Tibial nerve (tissue), 4 donors: ENCODE results near the gene PDK1.

ENCODE experiments used
- EP300 ChIP-seq, 2 donors: sonication (generic); formaldehyde crosslinking; IDR thresholded peaks; one replicate each; pipeline ENCODE4 v1.6.1; 2017; ENCODE audit warnings: antibody characterized with exemption in 2 of 2, mild to moderate bottlenecking in 1 of 2
- POLR2A ChIP-seq, 2 donors: fragments of 450-650 bp; IDR thresholded peaks; one replicate each; pipeline ENCODE4 v1.6.1; 2017; ENCODE audit warnings: antibody characterized with exemption in 2 of 2, mild to moderate bottlenecking in 2 of 2, moderate library complexity in 2 of 2
- TF ChIP-seq, protein P1 (sequence below), 5 experiments: fragments of 200-600 bp in 3 of 5; fragments of 450-650 bp in 2 of 5; sonication (generic) in 3 of 5; IDR thresholded peaks; one replicate each; pipeline ENCODE4 v1.5.1; 2016 to 2019; ENCODE audit warnings: antibody characterized with exemption in 5 of 5, mild to moderate bottlenecking in 3 of 5, moderate library complexity in 2 of 5

DNA sequence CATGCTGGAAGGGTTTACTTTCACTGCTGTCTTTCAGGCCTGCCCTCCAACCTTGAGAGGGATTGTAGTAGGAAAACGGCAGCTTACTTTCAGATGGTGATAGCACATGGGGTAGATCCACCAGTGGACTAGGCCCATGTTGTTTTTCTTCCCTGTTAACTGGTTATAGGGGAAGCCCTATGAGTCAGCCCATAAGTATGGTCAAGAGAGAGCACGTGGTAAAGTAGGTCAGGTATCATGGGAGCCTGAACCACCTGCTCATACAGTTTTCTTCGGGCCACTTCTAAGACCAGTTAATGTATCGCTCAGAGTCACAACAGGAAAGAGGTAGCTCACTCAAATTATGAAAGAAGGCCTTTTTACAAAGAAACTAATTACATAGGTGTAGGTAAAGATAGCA, 33.0 kb downstream of the PDK1 start:
- TF ChIP-seq, protein P1, sequence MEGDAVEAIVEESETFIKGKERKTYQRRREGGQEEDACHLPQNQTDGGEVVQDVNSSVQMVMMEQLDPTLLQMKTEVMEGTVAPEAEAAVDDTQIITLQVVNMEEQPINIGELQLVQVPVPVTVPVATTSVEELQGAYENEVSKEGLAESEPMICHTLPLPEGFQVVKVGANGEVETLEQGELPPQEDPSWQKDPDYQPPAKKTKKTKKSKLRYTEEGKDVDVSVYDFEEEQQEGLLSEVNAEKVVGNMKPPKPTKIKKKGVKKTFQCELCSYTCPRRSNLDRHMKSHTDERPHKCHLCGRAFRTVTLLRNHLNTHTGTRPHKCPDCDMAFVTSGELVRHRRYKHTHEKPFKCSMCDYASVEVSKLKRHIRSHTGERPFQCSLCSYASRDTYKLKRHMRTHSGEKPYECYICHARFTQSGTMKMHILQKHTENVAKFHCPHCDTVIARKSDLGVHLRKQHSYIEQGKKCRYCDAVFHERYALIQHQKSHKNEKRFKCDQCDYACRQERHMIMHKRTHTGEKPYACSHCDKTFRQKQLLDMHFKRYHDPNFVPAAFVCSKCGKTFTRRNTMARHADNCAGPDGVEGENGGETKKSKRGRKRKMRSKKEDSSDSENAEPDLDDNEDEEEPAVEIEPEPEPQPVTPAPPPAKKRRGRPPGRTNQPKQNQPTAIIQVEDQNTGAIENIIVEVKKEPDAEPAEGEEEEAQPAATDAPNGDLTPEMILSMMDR (IDR thresholded peaks at IDR 0.05) = no peak
- TF ChIP-seq POLR2A (IDR thresholded peaks at IDR 0.05) (no peak), EP300 (IDR thresholded peaks at IDR 0.05) (no peak)
